Measurements from ENCODE around the gene EPHB1. TPM values are rescaled to one million over a fixed set of nuclear protein-coding genes. Genes with fewer than 3 reads are reported as not detected.

The EPHB1 gene
- total RNA-seq, 4 donors from 2014 or later, result 0.08 to 1.1 (median 0.72) TPM

GRCh38 chr3:135143474-135143873, 348.4 kb downstream of the EPHB1 start:
- no peak for DNase-seq
- TF ChIP-seq CTCF (IDR thresholded peaks at IDR 0.05), result no peak
- no peak for TF ChIP-seq POLR2A (IDR thresholded peaks at IDR 0.05)
- no peaks in the 10 kb centered on the region for H3K27me3 ChIP-seq
- no peaks in the 10 kb centered on the region for H3K9me3 ChIP-seq
- no peak overlapping the region for H3K27ac ChIP-seq
- no peaks in the 10 kb centered on the region for H3K36me3 ChIP-seq
- no peak overlapping the region for H3K4me3 ChIP-seq
- no CpG with 5 or more reads among the region's 2 CpGs for WGBS, 2 donors
- H3K4me1 ChIP-seq, result no peaks in the 10 kb centered on the region
- intact Hi-C loops (cut with DNase I), result no loop called here

GRCh38 chr3:135145581-135145980, 350.5 kb downstream of the EPHB1 start:
- H3K4me3 ChIP-seq, result no peak overlapping the region
- no peaks in the 10 kb centered on the region for H3K9me3 ChIP-seq
- no peak overlapping the region for H3K27ac ChIP-seq
- no peak for TF ChIP-seq POLR2A (IDR thresholded peaks at IDR 0.05)
- no peak for TF ChIP-seq CTCF (IDR thresholded peaks at IDR 0.05)
- no peaks in the 10 kb centered on the region for H3K4me1 ChIP-seq
- intact Hi-C loops (cut with DNase I), result no loop called here
- no peaks in the 10 kb centered on the region for H3K36me3 ChIP-seq
- no peaks in the 10 kb centered on the region for H3K27me3 ChIP-seq
- no peak for DNase-seq
- WGBS, 2 donors, result 76 to 78% methylated on average over 3 of the region's 3 CpGs

- Histone ChIP-seq H3K36me3 (no peaks in the 10 kb centered on the region), H3K4me3 (no peak overlapping the region), H3K9me3 (no peaks in the 10 kb centered on the region), H3K27ac (no peak overlapping the region), H3K27me3 (no peaks in the 10 kb centered on the region), H3K4me1 (no peaks in the 10 kb centered on the region)
- WGBS, 2 donors, result 52 to 77% methylated on average over 3 of the region's 3 CpGs
- no peak for DNase-seq
- TF ChIP-seq CTCF (IDR thresholded peaks at IDR 0.05) (no peak), POLR2A (IDR thresholded peaks at IDR 0.05) (no peak)
- intact Hi-C loops (cut with DNase I), result no loop called here
Observed at GRCh38 chr3:135147657-135148056, 352.6 kb downstream of the EPHB1 start.

- no peaks in the 10 kb centered on the region for H3K36me3 ChIP-seq
- H3K27ac ChIP-seq, result no peak overlapping the region
- intact Hi-C loops (cut with DNase I), result no loop called here
- no peak for DNase-seq
- H3K9me3 ChIP-seq, result no peaks in the 10 kb centered on the region
- WGBS, 2 donors, result 57 to 61% methylated on average over 4 of the region's 4 CpGs
- H3K4me3 ChIP-seq, result no peak overlapping the region
- TF ChIP-seq CTCF (IDR thresholded peaks at IDR 0.05) (no peak), POLR2A (IDR thresholded peaks at IDR 0.05) (no peak)
- no peaks in the 10 kb centered on the region for H3K27me3 ChIP-seq
- no peaks in the 10 kb centered on the region for H3K4me1 ChIP-seq
Observed at GRCh38 chr3:135148398-135149020, 353.4 kb downstream of the EPHB1 start.

GRCh38 chr3:135149707-135150681, 354.9 kb downstream of the EPHB1 start:
- DNase-seq, result no peak
- Histone ChIP-seq H3K27me3 (no peaks in the 10 kb centered on the region), H3K9me3 (no peaks in the 10 kb centered on the region), H3K4me3 (no peak overlapping the region), H3K36me3 (no peaks in the 10 kb centered on the region), H3K27ac (no peak overlapping the region), H3K4me1 (no peaks in the 10 kb centered on the region)
- WGBS, 2 donors, result 76 to 83% methylated on average over 12 of the region's 12 CpGs
- TF ChIP-seq POLR2A (IDR thresholded peaks at IDR 0.05) (no peak), CTCF (IDR thresholded peaks at IDR 0.05) (no peak)
- intact Hi-C loops (cut with DNase I), result no loop called here

All from esophagus squamous epithelium (tissue), 5 donors.